Measurements from ENCODE around the gene ASB2.

- no peak for TF ChIP-seq CTCF (IDR thresholded peaks at IDR 0.05)
- TF ChIP-seq POLR2AphosphoS5 (IDR thresholded peaks at IDR 0.05): no peak
These were observed 11.0 kb upstream of the ASB2 start for GRCh38 chr14:93987376-93987775.

All from suprapubic skin (tissue), 3 donors.